ENCODE measurements around the gene HMGCR. TPM values are rescaled to one million over a fixed set of nuclear protein-coding genes. Genes with fewer than 3 reads are reported as not detected.

HMGCR gene
- total RNA-seq, 4 donors from 2014 or later: 3.2 to 21.1 (median 5.5) TPM

GRCh38 chr5:75364571-75365280 lies 27.7 kb downstream of the HMGCR start:
- intact Hi-C loops (cut with DNase I; ENCODE audit: low total_unique reads): no loop called here
- Histone ChIP-seq H3K36me3 (peaks cover 0 to 20% of the 10 kb centered on the region in 2 donors), H3K27me3 (no peaks in the 10 kb centered on the region), H3K27ac (no peak overlapping the region), H3K9me3 (no peaks in the 10 kb centered on the region), H3K4me1 (peaks cover 3 to 6% of the 10 kb centered on the region in 2 donors), H3K4me3 (no peak overlapping the region)
- DNase-seq: no peak
- ATAC-seq: no peak
- TF ChIP-seq, protein P1, sequence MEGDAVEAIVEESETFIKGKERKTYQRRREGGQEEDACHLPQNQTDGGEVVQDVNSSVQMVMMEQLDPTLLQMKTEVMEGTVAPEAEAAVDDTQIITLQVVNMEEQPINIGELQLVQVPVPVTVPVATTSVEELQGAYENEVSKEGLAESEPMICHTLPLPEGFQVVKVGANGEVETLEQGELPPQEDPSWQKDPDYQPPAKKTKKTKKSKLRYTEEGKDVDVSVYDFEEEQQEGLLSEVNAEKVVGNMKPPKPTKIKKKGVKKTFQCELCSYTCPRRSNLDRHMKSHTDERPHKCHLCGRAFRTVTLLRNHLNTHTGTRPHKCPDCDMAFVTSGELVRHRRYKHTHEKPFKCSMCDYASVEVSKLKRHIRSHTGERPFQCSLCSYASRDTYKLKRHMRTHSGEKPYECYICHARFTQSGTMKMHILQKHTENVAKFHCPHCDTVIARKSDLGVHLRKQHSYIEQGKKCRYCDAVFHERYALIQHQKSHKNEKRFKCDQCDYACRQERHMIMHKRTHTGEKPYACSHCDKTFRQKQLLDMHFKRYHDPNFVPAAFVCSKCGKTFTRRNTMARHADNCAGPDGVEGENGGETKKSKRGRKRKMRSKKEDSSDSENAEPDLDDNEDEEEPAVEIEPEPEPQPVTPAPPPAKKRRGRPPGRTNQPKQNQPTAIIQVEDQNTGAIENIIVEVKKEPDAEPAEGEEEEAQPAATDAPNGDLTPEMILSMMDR (IDR thresholded peaks at IDR 0.05 in 4 of 5, conservative IDR thresholded peaks at IDR 0.05 in 1 of 5): no peak
- no peak for TF ChIP-seq POLR2A (IDR thresholded peaks at IDR 0.05)
- in situ Hi-C loops (cut with MboI; ENCODE audit: low sequenced_read_pairs in 4 of 4): no loop called here

- TF ChIP-seq, protein P1 (IDR thresholded peaks at IDR 0.05 in 4 of 5, conservative IDR thresholded peaks at IDR 0.05 in 1 of 5): no peak
- TF ChIP-seq POLR2A (IDR thresholded peaks at IDR 0.05): no peak
- DNase-seq (no peak), ATAC-seq (no peak)
- Histone ChIP-seq H3K36me3 (peaks cover 0 to 10% of the 10 kb centered on the region in 2 donors), H3K27ac (no peak overlapping the region), H3K9me3 (no peaks in the 10 kb centered on the region), H3K27me3 (no peaks in the 10 kb centered on the region), H3K4me3 (no peak overlapping the region), H3K4me1 (peaks cover 3 to 6% of the 10 kb centered on the region in 2 donors)
- in situ Hi-C loops (cut with MboI; ENCODE audit: low sequenced_read_pairs in 4 of 4) (no loop called here), intact Hi-C loops (cut with DNase I; ENCODE audit: low total_unique reads) (no loop called here)
These were observed 28.7 kb downstream of the HMGCR start for GRCh38 chr5:75365740-75366139.

- no peak overlapping the region for H3K4me3 ChIP-seq
- in situ Hi-C loops (cut with MboI; ENCODE audit: low sequenced_read_pairs in 4 of 4): no loop called here
- no peak for ATAC-seq
These were observed 29.8 kb downstream of the HMGCR start for GRCh38 chr5:75366787-75367186.

DNA sequence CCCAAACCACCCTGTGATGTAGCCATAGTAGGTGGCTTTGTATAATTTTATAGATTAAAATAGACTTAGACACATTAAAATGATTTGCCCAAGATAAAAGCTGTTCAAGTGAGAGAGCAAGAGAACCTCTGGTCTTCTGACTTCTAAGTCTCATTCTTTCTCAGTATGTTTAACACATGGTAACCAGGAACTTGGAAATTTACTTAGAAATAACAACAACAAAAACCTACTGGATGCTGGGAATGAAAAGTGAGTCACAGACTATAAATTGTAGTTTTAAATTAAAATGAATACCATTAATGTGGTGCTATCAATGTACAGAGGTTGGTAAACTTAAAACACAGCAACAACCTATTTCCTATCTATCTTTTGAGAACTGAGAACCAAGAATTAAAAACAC lies 30.4 kb downstream of the HMGCR start:
- Histone ChIP-seq H3K4me3 (no peak overlapping the region), H3K36me3 (no peaks in the 10 kb centered on the region), H3K9me3 (no peaks in the 10 kb centered on the region), H3K27ac (no peak overlapping the region), H3K27me3 (no peaks in the 10 kb centered on the region), H3K4me1 (peaks cover 3 to 6% of the 10 kb centered on the region in 2 donors)
- TF ChIP-seq, protein P1 (IDR thresholded peaks at IDR 0.05 in 4 of 5, conservative IDR thresholded peaks at IDR 0.05 in 1 of 5): no peak
- no peak for TF ChIP-seq POLR2A (IDR thresholded peaks at IDR 0.05)
- in situ Hi-C loops (cut with MboI; ENCODE audit: low sequenced_read_pairs in 4 of 4) (no loop called here), intact Hi-C loops (cut with DNase I; ENCODE audit: low total_unique reads) (no loop called here)
- DNase-seq (no peak), ATAC-seq (no peak)

More at GRCh38 chr5:75366787-75367186, 29.8 kb downstream of the HMGCR start:
- TF ChIP-seq, protein P1 (IDR thresholded peaks at IDR 0.05 in 4 of 5, conservative IDR thresholded peaks at IDR 0.05 in 1 of 5): no peak
- TF ChIP-seq POLR2A (IDR thresholded peaks at IDR 0.05): no peak
- Histone ChIP-seq H3K27ac (no peak overlapping the region), H3K36me3 (no peaks in the 10 kb centered on the region), H3K4me1 (peaks cover 3 to 6% of the 10 kb centered on the region in 2 donors), H3K9me3 (no peaks in the 10 kb centered on the region), H3K27me3 (no peaks in the 10 kb centered on the region)
- intact Hi-C loops (cut with DNase I; ENCODE audit: low total_unique reads): no loop called here
- no peak for DNase-seq

All from gastrocnemius medialis (tissue), 4 donors.